CD4-positive, CD25-positive, alpha-beta regulatory T cell (primary cell): ENCODE results near the gene SIM2. TPM values are rescaled to one million over a fixed set of nuclear protein-coding genes. Genes with fewer than 3 reads are reported as not detected.
A peak's percentile ranks its signal among the peaks of the same experiment; 100 is the strongest.

Experiments
- ATAC-seq, 2 donors: fragments of 150-1000 bp; cut with Tn5 transposase; one replicate each; pipeline ENCODE4 v1.10.0; 2021; ENCODE audit warnings: low read depth in 2 of 2, moderate number of reproducible peaks in 2 of 2, moderate library complexity in 1 of 2
- DNase-seq, 3 donors: peaks; one replicate each; pipeline versions ENCODE4 v3.0.0 to v3.0.0-alpha.2; 2012 to 2022; ENCODE audit warnings: mixed read lengths in 1 of 3
- H3K27ac ChIP-seq: one replicate; pipeline ENCODE4 v1.7.0; 2013; ENCODE audit warnings: mild to moderate bottlenecking, low read length; ENCODE audit not compliant: insufficient read depth, poor library complexity, severe bottlenecking
- H3K27me3 ChIP-seq: one replicate; pipeline ENCODE4 v1.7.0; 2013; ENCODE audit warnings: low read length; ENCODE audit not compliant: control insufficient read depth, insufficient read depth
- H3K36me3 ChIP-seq: one replicate; pipeline ENCODE4 v1.7.0; 2013; ENCODE audit warnings: mild to moderate bottlenecking, low read length, moderate library complexity; ENCODE audit not compliant: control insufficient read depth, insufficient read depth
- H3K4me1 ChIP-seq: 2 replicates; pipeline ENCODE4 v1.7.0; 2013; ENCODE audit warnings: mild to moderate bottlenecking, low read length; ENCODE audit not compliant: insufficient read depth, control insufficient read depth, poor library complexity, severe bottlenecking
- H3K4me3 ChIP-seq: one replicate; pipeline ENCODE4 v1.7.0; 2013; ENCODE audit warnings: low read depth, mild to moderate bottlenecking, low read length, moderate library complexity
- H3K9me3 ChIP-seq, 2 experiments: 1 replicate in 1 of 2; 2 replicates in 1 of 2; pipeline ENCODE4 v1.7.0; 2013; ENCODE audit warnings: low read length in 2 of 2, mild to moderate bottlenecking in 1 of 2, moderate library complexity in 1 of 2; ENCODE audit not compliant: control insufficient read depth in 2 of 2
- H3K27ac Mint-ChIP-seq, 3 donors: one replicate each; pipeline ENCODE4 v1.8.0; 2020 to 2022; ENCODE audit warnings: mild to moderate bottlenecking in 3 of 3, mixed read lengths in 3 of 3, moderate library complexity in 2 of 3
- H3K27me3 Mint-ChIP-seq: one replicate; pipeline ENCODE4 v1.8.0; 2022; ENCODE audit warnings: mild to moderate bottlenecking, mixed read lengths
- H3K36me3 Mint-ChIP-seq: one replicate; pipeline ENCODE4 v1.8.0; 2020; ENCODE audit warnings: mixed read lengths
- H3K4me1 Mint-ChIP-seq, 4 donors: one replicate each; pipeline ENCODE4 v1.8.0; 2020 to 2022; ENCODE audit warnings: mixed read lengths in 4 of 4, mild to moderate bottlenecking in 1 of 4
- H3K4me3 Mint-ChIP-seq, 4 donors: one replicate each; pipeline ENCODE4 v1.8.0; 2020 to 2022; ENCODE audit warnings: mild to moderate bottlenecking in 4 of 4, mixed read lengths in 4 of 4, moderate library complexity in 3 of 4
- H3K9me3 Mint-ChIP-seq, 7 donors: one replicate each; pipeline ENCODE4 v1.8.0; 2020 to 2022; ENCODE audit warnings: mixed read lengths in 7 of 7, mild to moderate bottlenecking in 3 of 7, moderate library complexity in 2 of 7
- polyA plus RNA-seq, 4 donors: library from polyadenylated mRNA; unstranded; fragments of 300-500 nt; fragmentation: Illumina TruSeq; gene quantifications; one replicate each; pipeline ENCODE4 v1.2.3, GENCODE V29; 2021
- total RNA-seq: library from RNA; stranded (reverse); gene quantifications from one replicate; pipeline ENCODE4 v1.2.3, GENCODE V29; 2022

Gene SIM2
- total and polyA plus RNA-seq, 5 donors from 2014 or later: 0.03 to 0.18 TPM; not detected in 3

DNA sequence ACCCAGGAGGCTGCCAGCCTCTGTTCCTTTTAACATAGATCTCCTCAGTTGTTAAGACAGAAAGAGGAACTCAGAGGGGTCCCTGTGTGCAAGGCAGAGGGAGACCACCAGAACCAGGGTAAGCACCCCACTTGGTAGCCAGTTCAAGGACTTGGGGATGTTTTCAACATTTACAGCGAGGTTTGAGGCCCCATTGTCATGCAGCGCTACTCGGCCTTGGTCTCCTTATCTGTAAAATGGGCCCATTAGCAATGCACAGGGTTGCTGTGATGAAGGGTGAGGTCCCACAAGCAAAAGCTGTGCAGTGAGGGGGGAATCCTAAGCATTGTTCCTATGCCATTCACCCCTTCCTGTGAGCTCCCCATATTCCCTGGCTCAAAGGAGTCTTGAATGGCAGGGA lies 4.2 kb downstream of the SIM2 start:
- H3K9me3 ChIP-seq: no peaks in the 10 kb centered on the region
- DNase-seq: no peak
- Mint-ChIP-seq H3K4me1 (peaks cover 5 to 41% (median 17%) of the 10 kb centered on the region in 4 donors), H3K4me3 (peak overlapping the region in 1 of 4 donors; percentile 7), H3K27me3 (peaks cover 73% of the 10 kb centered on the region), H3K9me3 (peaks cover 0 to 3% (median 0%) of the 10 kb centered on the region in 7 donors), H3K27ac (peak overlapping the region in 1 of 3 donors; percentile 48), H3K36me3 (no peaks in the 10 kb centered on the region)
- H3K4me1 ChIP-seq: peaks cover 9% of the 10 kb centered on the region
- H3K36me3 ChIP-seq: no peaks in the 10 kb centered on the region
- no peak for ATAC-seq
- no peak overlapping the region for H3K4me3 ChIP-seq
- H3K27me3 ChIP-seq: peaks cover 24% of the 10 kb centered on the region
- no peak overlapping the region for H3K27ac ChIP-seq

DNA sequence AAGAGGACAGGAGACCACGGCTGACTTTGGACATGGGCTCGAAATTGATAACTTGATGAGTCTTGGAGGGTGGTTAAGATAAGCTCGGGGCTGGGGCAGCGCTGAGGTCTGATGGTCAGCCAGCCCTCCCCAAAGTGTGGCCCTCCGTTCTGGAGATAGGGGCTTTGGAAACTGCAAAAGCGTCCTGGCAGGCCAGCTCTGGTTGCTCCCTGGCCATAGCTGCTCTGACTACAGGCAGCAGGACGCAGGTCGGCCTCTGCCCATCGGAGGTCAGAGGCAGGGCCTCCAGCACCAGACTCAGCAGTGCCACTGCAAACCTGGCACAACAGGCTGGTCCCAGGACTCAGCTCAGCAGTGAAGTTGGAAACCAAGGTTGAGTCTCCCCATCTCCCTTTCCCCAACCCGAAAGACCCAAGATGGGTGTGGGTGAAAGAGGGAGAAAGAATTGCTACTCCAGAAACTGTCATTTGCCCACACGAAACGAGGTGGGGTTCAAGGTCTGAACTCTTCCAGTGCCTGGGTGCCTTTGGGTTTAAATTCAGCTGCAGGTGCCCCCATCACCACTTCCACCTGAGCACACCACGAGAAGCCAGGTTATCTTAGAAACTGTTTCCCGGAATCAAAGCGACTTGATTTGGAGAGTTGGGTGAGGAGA lies 4.8 kb downstream of the SIM2 start:
- no peaks in the 10 kb centered on the region for H3K36me3 Mint-ChIP-seq
- Histone ChIP-seq H3K36me3 (no peaks in the 10 kb centered on the region), H3K9me3 (no peaks in the 10 kb centered on the region), H3K27me3 (peaks cover 24% of the 10 kb centered on the region), H3K27ac (no peak overlapping the region), H3K4me3 (no peak overlapping the region), H3K4me1 (peaks cover 9% of the 10 kb centered on the region)
- H3K9me3 Mint-ChIP-seq: peaks cover 0 to 3% (median 0%) of the 10 kb centered on the region in 7 donors
- peak overlapping the region in 1 of 4 donors; percentile 35 for H3K4me3 Mint-ChIP-seq
- H3K4me1 Mint-ChIP-seq: peaks cover 5 to 45% (median 17%) of the 10 kb centered on the region in 4 donors
- H3K27ac Mint-ChIP-seq: no peak overlapping the region
- H3K27me3 Mint-ChIP-seq: peaks cover 79% of the 10 kb centered on the region
- no peak for ATAC-seq
- no peak for DNase-seq

DNA sequence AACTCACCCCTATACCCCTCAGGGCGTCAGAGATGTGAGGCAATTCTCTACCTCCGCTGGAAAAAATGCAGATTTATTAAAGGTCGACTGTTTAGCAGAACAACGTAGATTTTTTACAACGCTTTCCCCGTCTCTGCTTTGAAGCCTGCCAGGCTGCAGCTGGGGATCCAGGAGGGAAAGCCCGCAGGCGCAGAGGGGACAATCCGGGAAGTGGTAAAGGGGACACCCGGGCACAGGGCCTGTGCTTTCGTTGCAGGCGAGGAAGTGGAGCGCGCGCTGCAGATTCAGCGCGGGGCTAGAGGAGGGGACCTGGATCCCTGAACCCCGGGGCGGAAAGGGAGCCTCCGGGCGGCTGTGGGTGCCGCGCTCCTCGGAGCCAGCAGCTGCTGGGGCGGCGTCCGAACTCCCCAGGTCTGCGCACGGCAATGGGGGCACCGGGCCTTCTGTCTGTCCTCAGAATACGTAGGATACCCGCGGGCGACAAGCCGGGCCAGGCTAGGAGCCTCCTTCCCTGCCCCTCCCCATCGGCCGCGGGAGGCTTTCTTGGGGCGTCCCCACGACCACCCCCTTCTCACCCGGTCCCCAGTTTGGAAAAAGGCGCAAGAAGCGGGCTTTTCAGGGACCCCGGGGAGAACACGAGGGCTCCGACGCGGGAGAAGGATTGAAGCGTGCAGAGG lies 5.5 kb downstream of the SIM2 start:
- DNase-seq (no peak), ATAC-seq (no peak)
- H3K9me3 Mint-ChIP-seq: peaks cover 0 to 3% (median 0%) of the 10 kb centered on the region in 7 donors
- H3K27ac ChIP-seq: no peak overlapping the region
- H3K9me3 ChIP-seq: no peaks in the 10 kb centered on the region
- peaks cover 81% of the 10 kb centered on the region for H3K27me3 Mint-ChIP-seq
- no peak overlapping the region for H3K27ac Mint-ChIP-seq
- no peaks in the 10 kb centered on the region for H3K36me3 Mint-ChIP-seq
- H3K4me3 Mint-ChIP-seq: peak overlapping the region in 1 of 4 donors; percentile 35
- H3K36me3 ChIP-seq: no peaks in the 10 kb centered on the region
- H3K4me1 Mint-ChIP-seq: peaks cover 5 to 46% (median 17%) of the 10 kb centered on the region in 4 donors
- H3K27me3 ChIP-seq: peaks cover 24% of the 10 kb centered on the region
- H3K4me1 ChIP-seq: peaks cover 9% of the 10 kb centered on the region
- no peak overlapping the region for H3K4me3 ChIP-seq

DNA sequence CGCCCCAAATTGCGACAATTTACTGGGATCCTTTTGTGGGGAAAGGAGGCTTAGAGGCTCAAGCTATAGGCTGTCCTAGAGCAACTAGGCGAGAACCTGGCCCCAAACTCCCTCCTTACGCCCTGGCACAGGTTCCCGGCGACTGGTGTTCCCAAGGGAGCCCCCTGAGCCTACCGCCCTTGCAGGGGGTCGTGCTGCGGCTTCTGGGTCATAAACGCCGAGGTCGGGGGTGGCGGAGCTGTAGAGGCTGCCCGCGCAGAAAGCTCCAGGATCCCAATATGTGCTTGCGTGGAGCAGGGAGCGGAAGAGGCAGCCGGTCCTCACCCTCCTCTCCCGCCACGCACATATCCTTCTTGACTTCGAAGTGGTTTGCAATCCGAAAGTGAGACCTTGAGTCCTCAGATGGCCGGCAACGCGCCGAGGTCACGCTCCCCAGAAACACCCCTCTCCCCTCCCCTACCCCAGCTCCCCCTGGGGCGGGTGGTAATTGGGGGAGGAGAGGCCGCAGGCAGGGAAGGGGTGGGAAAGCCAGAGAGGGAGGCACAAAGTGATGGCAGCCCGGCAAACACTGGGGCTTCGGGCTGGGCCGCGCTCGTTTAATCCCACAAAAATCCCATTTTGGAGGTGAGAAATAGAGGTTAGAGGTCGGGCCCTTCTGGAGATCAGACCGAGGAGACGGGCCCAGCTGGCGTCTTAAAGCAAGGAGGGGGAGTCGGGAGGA lies 6.2 kb downstream of the SIM2 start:
- H3K9me3 Mint-ChIP-seq: peaks cover 0 to 3% (median 0%) of the 10 kb centered on the region in 7 donors
- Histone ChIP-seq H3K27ac (no peak overlapping the region), H3K27me3 (peaks cover 24% of the 10 kb centered on the region), H3K36me3 (no peaks in the 10 kb centered on the region), H3K4me3 (no peak overlapping the region), H3K9me3 (no peaks in the 10 kb centered on the region), H3K4me1 (peaks cover 9% of the 10 kb centered on the region)
- H3K4me1 Mint-ChIP-seq: peaks cover 5 to 49% (median 15%) of the 10 kb centered on the region in 4 donors
- DNase-seq (no peak), ATAC-seq (no peak)
- no peaks in the 10 kb centered on the region for H3K36me3 Mint-ChIP-seq
- no peak overlapping the region for H3K27ac Mint-ChIP-seq
- H3K27me3 Mint-ChIP-seq: peaks cover 83% of the 10 kb centered on the region
- H3K4me3 Mint-ChIP-seq: peak overlapping the region in 1 of 4 donors; percentile 16

DNA sequence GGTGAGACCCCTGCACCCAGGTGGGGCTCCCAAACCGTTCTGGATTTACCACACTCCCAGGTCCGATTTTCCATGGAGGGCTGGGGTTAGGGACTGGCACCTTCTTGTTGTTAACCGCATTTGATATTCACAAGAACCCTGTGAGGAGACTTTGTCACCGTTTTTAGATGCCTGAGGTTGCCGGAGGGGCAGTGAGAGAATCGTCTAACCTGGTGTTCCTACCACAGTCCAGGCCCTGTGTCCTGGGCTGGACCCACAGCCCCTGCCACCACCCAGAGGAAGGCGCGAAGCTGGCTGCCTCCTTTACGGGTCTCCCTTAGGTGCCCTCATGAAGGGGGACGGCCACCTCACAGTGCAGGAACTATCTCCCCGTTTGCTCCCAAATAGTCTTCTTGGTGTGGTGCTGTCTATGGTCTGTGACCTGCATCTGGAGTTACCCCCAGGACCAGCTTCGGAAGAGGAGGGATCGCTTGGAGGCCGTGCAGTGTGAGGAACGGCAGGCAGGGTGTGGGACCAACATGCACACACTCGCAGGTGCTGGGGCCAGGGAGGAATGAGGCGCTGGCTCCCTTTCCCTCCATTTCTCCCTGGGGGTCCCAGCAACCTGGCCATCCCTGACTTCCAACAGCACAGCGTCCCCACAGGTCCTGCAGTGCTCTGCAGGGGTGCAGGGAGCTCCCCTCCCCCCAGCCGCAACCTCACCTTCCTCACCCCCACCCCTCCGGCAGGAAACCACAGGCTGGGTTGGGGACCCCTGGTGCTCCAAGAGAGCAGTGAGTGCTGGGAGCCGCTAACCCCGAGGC lies 7.0 kb downstream of the SIM2 start:
- Mint-ChIP-seq H3K36me3 (no peaks in the 10 kb centered on the region), H3K27ac (no peak overlapping the region), H3K9me3 (no peaks in the 10 kb centered on the region), H3K4me1 (peaks cover 5 to 43% (median 10%) of the 10 kb centered on the region in 4 donors), H3K27me3 (peaks cover 81% of the 10 kb centered on the region), H3K4me3 (peak overlapping the region in 3 of 4 donors; percentile 3 to 52 (median 16))
- no peaks in the 10 kb centered on the region for H3K9me3 ChIP-seq
- H3K27me3 ChIP-seq: peaks cover 23% of the 10 kb centered on the region
- H3K36me3 ChIP-seq: no peaks in the 10 kb centered on the region
- no peak overlapping the region for H3K27ac ChIP-seq
- DNase-seq (no peak), ATAC-seq (no peak)
- H3K4me1 ChIP-seq: peaks cover 12% of the 10 kb centered on the region
- no peak overlapping the region for H3K4me3 ChIP-seq

DNA sequence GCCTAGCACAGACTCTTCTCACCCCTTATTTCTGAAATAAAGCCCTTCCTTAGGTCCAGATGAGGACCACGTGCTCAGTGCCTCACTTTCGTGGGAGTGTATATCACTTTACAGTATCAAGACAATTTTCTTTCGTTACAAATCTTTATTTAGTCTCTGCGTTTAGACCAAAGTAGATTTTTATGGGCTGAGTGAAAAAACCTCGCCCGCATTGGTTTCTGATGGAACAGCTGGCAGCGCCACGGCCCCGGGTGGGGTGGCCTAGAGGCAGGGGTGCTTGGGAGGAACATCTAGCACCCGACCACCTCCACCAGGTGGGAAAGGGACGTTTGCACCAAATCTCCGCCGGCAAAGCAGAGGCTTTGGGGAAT lies 7.6 kb downstream of the SIM2 start:
- no peak overlapping the region for H3K27ac Mint-ChIP-seq
- ATAC-seq: no peak
- H3K4me3 ChIP-seq: no peak overlapping the region
- H3K4me1 Mint-ChIP-seq: peaks cover 5 to 41% (median 10%) of the 10 kb centered on the region in 4 donors
- H3K27me3 Mint-ChIP-seq: peaks cover 81% of the 10 kb centered on the region
- no peaks in the 10 kb centered on the region for H3K9me3 Mint-ChIP-seq
- H3K36me3 ChIP-seq: no peaks in the 10 kb centered on the region
- H3K27ac ChIP-seq: no peak overlapping the region
- H3K4me1 ChIP-seq: peaks cover 12% of the 10 kb centered on the region
- no peaks in the 10 kb centered on the region for H3K9me3 ChIP-seq
- no peaks in the 10 kb centered on the region for H3K36me3 Mint-ChIP-seq
- H3K27me3 ChIP-seq: peaks cover 29% of the 10 kb centered on the region
- peak overlapping the region in 3 of 4 donors; percentile 3 to 48 (median 16) for H3K4me3 Mint-ChIP-seq
- no peak for DNase-seq
